Muscle of arm (tissue), 12 donors: ENCODE data around the gene AP1S2. TPM values are rescaled to one million over a fixed set of nuclear protein-coding genes. Genes with fewer than 3 reads are reported as not detected.
"Not testable (repeated sequence)": the region's sequence is repeated elsewhere in the genome, so short reads cannot be mapped to it uniquely, and the experiment has no call there.

Experiments used
- DNase-seq: peaks from one replicate; pipeline ENCODE4 v3.0.0-alpha.2; 2013
- polyA plus RNA-seq, 12 donors: library from polyadenylated mRNA; unstranded; fragments of 120-200 nt; gene quantifications; one replicate each; pipeline ENCODE4 v1.2.1, GENCODE V29; 2013; ENCODE audit not compliant: insufficient read length in 12 of 12

Gene AP1S2
- polyA plus RNA-seq, 12 donors = 38.3 to 71.2 (median 52.1) TPM; not detected in 1

DNA sequence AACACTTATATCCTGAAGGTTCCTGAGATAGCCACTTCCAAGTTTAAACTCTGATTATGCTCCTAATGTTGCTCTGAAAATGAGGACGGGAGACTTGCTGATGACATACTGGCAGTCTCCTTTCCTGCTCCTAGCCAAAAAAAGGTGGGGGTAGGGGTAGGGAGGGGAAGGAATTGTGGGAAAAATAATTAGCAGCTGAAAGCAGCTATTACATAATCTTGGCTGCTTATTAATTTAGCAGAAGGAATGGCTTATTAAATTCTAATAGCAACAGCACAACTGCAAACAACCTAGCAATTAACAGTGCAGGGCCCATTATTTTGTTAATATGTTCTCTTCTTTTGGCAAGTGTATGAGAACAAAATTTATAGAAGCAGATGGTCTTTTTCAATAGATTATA, 2.0 kb upstream of the AP1S2 start:
- DNase-seq = no peak

DNA sequence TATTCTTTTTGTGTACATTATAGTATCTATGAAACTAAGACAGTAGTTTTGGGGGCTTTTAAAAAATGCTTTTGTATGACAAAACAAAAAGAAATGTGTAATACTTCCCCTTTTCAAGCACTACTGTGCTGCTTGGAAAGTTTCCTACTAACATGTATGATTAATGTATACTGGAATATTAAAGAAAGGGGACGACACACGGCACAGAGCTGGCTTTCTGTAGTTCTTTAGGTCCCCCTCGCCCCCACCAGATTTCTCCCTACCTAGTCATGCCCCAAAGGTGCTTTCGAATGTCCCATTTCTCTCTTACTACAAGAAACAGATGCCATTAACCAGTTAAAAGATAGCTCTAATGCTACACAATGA, 1.6 kb upstream of the AP1S2 start:
- no peak for DNase-seq

DNA sequence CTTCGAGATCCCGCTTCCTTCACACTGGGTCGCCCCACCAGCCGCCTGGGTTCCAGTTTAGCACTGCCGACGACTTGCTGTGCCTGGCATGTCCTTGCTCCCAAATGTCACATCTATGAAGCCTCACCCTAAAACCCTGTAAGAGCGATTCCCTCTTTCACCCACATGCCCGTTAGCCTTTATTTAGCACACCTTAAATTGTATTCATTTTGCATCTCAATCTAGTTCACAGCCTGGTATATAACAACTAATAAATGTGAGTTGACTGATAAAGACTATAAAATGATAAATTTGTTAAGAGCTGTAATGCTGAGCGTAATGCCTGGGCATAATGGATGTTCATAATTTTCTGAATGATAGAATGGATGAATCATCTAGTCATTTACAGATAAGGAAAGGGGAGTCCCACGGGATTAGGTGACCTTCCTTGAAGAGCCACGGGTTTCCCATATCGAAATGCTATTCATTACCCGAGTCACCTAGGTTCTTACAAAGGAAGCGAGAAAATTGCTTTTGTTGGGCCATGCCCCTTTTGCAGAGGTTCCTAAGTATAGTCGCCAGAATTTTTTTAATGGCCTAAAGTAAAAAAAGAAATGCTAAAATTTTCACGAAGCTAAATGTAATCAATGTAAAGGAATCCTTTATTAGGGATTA, 1.1 kb upstream of the AP1S2 start:
- DNase-seq = no peak

DNA sequence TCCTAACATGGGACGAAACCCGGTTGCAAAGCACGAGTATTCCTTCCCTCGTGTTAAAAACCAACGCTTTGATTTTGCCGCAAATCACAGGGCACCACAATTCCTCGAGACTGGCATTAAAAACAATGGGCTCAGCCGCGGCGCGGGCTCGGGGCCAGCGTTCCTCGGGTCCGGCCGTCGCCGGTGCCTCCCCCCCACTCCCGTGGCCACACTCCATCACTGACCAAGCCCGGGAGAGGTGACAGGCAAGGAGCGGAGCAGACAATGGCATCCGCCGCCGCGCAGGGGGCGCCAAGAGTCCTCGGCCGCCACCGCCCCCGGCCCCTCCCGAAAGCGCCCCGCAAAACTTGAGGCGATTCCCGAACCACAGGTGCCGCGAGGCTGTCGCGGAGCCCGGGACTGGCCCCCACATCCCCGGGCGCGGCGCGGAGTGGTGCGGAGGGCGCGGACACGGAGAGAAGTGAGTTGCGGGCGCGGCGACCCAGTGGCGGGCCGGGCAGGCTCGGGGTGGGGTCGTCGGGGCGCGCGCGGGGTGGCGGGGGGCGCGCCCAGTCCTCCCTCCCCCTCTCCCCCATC, 445 bp downstream of the AP1S2 start:
- DNase-seq = no peak

DNA sequence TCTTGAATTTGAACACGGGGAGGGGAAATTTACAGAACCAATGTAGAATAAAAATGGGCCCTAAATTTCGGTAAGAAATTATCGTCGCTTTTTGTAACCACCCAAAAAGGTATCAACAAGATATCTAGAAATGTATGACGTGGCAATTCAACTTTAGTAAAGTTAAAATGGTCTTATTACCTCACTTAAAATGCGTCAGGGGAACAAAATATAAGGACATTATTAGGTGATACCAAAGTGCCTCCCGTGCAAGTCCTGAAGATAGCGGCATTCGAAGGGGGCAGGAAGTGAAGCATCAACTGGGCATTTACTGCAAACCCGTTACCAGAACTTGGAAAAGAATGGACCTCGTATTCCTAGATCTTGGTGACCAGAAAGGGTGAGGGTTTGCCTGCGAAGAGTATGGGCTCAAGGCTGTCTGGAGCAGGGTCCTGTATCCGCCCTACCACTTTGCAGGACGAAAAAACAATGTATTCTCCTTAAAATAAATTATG, 980 bp downstream of the AP1S2 start:
- no peak for DNase-seq

DNA sequence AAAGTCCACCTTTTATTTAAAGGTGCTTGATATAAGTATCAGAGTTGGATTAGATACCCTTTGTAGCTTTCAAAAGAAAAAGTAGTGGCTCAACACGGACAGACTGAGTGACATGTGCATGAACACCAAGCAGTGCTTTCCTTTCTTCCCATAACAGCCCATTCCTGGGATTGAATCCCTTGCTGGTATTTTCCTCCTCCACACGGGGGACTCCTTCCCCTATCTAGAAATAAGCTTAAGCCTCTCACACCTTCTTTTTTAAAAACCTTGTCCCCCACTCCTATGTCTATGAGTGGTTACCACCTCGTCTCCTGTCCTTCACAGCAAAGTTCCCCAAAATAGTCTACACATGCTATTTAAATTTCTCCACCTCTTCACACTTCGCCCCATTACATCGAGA, 5.1 kb downstream of the AP1S2 start:
- DNase-seq = no peak

DNA sequence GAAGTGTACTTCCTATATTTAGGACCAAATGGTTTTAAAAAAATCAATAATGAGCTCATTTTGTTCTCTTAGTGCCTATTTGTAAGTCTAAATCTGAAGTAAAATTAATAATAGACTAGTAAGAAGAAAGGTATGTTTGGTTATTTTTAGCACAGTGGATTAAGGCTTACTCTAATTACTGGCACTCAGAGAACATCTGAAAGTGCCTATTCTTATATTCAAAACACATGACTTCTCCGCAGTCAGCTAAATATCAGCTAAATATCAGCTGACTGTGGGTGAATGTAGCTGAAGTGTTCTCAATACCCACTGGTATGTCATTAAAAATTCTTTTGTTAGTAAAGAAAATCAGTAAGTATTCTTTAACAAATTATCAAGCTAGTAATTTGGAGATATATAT, 6.0 kb downstream of the AP1S2 start:
- DNase-seq = no peak

DNA sequence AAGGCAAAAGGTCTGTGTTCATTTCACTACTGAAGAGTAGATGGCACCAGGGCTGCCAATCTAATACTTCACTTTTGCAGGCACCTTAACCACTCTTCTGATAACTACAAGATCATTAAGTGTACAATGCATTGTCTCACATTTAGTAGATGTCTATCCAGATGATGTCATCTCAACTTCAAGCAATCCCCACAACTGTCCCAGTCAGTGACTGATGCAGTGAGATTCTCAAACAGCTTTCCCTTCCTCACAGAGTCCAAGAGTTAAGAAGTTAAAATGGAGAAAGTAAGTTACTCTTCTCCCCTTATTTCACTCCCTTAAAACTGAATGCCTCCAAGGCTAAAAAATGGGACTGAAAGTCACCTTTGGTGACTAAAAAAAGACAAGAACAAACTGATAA, 10.7 kb downstream of the AP1S2 start:
- no peak for DNase-seq

DNA sequence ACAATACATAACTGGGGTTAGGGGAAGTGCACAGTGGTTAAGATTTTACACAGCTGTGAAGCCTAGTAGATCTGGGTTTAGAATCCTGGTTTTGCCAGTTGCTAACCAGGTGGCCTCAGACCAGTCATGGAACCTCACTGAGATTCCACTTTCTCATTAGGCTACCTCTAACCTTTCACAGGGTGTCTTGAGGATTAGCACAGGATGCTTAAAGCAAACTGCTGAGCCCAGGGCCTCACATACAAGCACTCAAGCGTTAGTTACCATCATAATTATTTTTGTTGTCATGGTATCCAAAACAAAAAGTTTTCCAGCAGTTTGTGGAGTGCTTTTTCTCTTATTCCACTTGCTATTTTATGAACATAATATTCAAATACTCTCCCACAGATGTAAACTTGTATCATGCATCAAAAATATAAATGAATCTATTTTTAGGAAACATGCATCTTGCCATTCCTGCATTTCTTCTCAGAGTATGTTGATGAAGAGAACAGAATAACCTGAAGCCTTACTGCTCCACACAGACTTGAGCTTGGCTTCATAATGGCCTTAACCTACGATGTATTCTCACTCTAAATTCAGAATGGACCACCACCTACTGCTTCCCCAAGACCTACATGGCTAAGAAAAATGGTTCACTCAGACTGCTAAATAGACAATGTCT, 12.6 kb downstream of the AP1S2 start:
- DNase-seq = no peak

DNA sequence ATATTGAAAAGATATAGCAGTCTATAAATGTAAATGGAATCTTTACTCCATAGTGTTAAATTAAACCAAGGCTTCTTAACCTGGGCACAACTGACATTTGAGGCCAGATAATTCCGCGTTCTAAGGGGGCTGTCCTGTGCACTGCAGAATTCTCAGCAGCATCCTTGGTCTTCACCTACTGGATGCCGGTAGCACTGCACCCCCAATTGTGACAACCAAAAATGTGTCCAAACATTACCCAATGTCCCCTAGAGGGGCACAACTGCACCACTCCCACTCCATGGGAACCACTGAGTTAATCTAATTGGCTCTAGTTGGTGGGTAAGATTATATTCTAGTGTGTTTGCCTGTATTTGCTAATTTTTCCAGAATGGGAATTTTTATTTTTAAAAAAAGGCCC, 16.6 kb downstream of the AP1S2 start:
- DNase-seq = no peak

DNA sequence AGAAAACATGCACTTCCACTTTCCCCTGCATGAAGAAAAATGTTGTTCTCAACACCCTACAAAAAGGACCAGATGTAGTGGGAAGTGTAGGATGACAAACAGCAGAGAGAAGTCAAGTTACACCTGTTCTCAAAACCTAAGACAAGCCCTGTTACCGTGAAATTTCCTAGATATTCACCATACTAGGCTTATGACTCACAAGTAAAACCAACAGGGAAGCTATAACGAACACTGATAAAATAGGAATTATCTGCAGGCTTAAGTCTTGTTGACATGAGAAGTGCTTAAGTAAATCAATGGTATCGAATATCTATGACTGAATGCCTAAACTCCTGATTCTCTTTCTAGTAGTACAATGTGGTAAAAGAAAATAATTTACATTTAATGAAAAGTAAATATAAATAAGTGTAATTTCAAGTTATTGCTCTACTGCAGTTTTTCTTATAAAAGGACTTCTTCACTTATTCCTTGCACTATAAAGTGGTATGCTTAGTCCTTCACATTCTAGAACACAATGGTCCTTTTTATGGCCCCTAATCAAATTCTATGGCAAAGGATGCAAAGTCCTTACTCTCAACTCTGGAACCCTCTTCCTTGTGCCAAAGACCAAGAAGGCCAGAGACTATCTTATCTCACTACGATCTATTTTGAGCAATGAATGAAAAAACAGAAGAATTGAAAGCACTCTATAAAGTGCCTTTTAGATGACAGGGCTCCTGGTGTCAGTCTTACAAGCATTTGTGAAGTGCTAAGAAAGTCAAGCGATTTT, 19.6 kb downstream of the AP1S2 start:
- no peak for DNase-seq

DNA sequence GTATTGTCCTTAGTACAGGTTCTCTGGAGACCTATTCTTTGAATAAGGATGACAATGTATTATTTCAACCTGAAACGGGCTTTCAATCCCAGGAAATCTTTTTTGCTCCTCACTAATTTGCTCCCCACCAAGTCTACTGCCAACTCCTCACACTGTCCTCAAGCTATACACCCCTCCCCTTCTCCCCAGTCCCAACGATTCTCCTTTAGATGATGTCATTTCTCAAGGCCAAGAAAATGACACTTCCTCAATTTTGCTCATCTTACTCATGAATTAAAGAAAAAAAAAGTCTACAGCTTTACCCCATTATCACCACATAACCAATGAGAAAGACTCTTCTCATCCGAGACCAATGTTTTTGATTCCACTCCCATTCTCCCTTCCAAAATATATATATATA, 20.6 kb downstream of the AP1S2 start:
- no peak for DNase-seq

DNA sequence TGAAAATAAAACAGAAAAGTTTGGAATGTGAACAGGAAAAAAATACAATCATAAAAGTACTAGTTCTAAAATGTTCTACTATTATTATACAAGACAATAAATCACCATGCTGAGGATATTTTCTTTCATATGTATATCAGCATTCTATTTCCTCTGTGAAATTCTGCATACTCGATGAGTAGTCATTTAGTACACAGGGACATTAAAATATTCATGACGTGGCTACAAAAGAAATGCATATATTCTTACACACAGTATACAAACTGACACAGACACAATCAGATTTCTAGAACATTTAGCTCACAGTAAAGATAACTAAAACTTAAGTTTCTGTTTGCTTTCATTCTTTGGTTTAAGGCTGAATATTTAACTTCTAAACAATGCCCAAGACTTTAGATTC, 23.3 kb downstream of the AP1S2 start:
- DNase-seq = not testable (repeated sequence)

DNA sequence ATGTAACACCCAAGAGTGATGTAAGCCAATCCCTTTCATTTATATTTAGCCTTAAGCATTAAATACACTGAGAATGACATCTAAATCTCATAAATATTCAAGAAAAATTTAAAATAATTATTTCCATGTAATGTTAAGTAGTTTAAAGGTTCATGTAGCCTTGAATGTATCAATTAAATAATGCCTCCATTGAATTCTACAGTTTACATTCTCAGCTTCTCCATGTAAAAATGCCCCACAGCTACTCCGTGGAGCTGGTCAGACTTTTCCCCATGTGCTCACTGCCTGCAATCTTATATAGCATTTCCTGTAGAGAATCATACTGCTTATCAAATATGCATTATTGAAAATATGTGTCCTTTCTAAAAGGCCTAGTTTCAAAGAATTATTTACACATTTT, 25.4 kb downstream of the AP1S2 start:
- DNase-seq = no peak

DNA sequence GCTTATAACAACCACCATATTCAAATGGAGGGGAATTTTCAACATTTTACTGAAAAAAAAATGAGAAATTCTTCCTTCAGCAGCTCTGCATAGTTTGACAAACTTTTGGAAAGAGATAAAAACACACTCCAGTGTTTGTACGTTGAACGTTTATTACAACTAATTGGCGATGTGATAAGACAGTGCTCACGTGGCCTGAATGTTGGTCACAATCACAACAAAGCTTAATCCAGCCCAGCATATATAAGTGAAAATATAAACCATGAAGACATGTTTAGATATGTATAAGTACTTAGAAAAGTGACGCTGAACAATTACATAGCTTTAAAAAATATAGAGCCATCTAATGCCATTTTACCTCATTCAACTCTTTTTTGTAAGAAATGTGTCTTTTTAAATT, 28.7 kb downstream of the AP1S2 start:
- DNase-seq = no peak

DNA sequence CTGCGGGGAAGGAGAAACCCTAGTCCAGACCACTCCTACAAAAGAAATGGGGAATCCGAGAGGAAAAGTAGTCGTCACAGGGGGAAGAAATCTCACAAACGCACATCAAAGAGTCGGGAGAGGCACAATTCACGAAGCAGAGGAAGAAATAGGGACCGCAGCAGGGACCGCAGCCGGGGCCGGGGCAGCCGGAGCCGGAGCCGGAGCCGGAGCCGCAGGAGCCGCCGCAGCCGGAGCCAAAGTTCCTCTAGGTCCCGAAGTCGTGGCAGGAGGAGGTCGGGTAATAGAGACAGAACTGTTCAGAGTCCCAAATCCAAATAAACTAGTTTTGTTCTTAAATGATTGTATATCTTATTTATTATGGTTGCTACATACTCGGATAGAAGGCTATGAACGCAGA, 31.7 kb downstream of the AP1S2 start:
- DNase-seq = no peak

DNA sequence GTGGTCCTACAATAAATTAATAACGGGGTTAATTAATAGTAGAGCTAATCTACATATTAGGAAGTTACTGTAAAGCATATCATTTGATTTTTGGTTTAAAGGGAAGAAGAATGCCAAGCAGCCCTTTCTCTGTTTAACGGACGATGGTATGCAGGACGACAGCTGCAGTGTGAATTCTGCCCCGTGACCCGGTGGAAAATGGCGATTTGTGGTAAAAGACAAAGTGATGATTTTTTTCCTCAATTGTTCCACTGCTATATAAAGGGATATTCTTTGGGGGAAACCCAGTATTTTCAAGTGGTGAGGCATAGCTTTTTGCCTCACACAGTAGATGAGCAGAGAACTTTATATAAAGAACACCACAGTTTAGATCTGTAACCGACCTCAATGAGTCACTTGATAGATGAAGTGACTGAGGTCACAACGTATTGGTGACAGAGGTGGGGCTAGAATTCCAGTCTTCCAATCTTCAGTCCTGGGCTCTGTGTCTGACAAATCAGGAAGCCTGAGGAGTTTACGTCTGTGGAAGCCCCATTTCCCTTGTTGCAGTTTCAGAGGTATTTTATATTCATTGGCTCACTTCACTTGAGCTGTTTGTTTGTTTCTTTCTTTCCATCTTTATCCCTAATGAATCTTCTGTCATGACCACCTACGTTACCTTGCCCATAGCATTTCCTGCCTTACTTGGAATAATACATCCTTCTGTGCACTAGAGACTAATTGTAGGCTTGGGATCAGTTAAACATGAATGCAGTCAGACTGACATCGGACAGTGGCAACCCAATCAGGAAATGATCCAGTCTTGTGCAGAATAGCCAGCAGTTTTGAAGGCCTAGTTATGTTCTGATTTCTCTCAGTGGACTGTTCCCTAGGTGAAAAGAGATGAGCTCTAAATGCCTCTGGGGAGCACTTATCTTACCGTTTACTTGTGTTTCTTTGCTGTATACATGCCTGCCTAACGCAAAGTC, 34.2 kb downstream of the AP1S2 start:
- DNase-seq = no peak

DNA sequence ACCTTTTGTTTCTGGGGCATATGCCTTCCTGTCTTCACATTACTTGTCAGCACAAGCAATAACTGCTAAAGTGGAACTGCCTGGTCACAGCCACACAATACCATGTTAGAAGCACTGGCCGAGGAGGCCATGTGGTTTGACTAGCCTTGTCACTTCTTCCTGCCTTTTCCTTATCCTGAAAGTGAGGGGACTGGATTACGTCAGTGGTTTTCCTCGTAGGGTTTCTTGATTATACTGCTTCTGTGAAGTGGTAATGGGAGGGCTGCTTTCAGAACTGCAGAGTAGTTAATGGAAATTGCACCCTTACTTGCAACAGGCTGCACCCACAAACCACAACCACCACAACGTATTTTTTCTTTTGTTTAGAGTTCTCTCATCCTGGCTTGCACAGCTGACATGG, 37.7 kb downstream of the AP1S2 start:
- DNase-seq = no peak

DNA sequence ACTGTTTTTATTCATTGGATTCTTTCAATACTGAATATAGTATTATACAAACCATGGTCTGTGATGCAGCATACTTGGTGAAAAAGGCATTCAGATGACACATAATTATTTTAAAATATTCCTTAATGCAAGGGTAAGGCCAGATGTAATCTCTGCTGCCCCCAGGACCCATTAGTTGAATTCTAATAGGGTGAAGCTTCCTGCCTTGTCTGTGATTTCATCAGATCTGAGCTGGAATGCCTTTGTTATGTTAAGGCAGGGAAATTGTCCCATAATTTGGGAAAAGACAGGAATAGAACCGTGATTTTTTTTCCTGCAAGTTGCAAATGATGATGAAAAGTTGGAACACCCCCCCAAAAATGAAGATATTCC, 38.2 kb downstream of the AP1S2 start:
- DNase-seq = no peak

DNA sequence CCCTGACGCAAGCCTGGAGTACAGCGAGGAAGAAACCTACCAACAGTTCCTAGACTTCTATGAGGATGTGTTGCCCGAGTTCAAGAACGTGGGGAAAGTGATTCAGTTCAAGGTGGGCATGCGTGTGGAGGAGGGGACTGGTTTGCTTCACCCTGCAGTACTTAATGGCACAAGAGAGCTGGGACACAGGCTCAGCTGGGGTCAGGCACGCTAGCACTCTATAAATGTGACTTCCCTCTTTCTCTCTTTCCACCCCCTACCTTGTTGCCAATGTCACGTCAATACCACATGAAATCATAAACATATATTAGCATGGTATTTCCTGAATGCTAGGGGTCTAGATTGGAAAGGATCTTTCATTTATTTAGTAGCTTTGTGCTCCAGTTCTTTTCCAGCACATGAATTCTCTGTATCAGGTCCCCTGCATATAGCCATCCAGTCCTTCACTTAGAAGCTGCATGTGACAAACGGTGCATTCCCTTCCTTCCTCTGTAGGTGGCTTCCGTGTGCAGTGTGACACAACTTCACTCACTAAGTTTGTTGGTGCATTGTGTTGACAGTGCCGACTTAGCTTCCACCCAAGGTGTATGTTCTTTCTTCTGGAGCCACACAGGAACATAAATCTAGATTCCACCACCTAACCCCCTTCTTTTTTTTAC, 38.7 kb downstream of the AP1S2 start:
- DNase-seq = no peak

DNA sequence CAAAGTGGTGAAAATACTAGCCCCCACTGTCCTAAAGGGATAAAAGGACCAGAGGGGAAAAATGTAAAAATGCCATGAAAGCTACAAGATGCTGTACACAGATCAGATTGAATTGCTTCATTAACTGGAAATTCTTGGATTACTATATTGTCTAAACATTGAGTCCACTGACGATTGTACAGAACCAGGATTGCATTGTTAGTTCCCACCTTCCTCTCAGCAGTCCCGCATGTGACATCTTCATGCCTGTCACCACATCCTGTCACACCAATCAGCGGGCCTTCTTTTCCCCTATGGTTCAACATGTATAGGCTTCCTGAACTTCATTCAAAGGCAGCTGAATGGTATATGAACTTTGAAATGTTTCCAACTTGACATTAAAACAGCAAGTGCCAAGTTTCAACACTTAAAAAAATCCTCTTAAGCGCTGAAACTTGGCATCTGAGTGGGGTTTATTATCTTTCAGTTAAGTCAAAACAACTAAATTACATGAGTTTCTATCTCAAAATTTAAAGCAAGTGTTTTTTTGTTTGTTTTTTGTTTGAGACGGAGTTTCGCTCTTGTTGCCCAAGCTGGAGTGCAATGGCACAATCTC, 39.7 kb downstream of the AP1S2 start:
- no peak for DNase-seq
